HepG2 (cell line): Measurements from ENCODE around the gene TRIM28. TPM values are rescaled to one million over a fixed set of nuclear protein-coding genes. Genes with fewer than 3 reads are reported as not detected.

Experiments used
- ARHGAP35 ChIP-seq: sonication (generic); formaldehyde crosslinking; IDR thresholded peaks from 2 replicates; pipeline ENCODE4 v1.9.0; 2022; ENCODE audit warnings: mild to moderate bottlenecking, inconsistent platforms, moderate library complexity, missing genetic modification reagents, borderline replicate concordance
- GLI4 ChIP-seq: sonication (generic); formaldehyde crosslinking; IDR thresholded peaks from 2 replicates; pipeline ENCODE4 v1.5.1; 2020; ENCODE audit warnings: missing genetic modification reagents, mild to moderate bottlenecking, moderate library complexity, borderline replicate concordance
- KLF13 ChIP-seq: sonication (generic); formaldehyde crosslinking; IDR thresholded peaks from 2 replicates; pipeline ENCODE4 v1.4.0; 2020; ENCODE audit warnings: mild to moderate bottlenecking, missing genetic modification reagents
- KLF15 ChIP-seq: sonication (generic); formaldehyde crosslinking; IDR thresholded peaks from 2 replicates; pipeline ENCODE4 v1.8.1; 2023; ENCODE audit warnings: borderline replicate concordance, mild to moderate bottlenecking, inconsistent platforms, missing genetic modification reagents, mixed read lengths
- ONECUT2 ChIP-seq: sonication (generic); formaldehyde crosslinking; IDR thresholded peaks from 2 replicates; pipeline ENCODE4 v1.4.0; 2020; ENCODE audit warnings: missing genetic modification reagents
- PCBP1 ChIP-seq: fragments of 200-400 bp; formaldehyde crosslinking; IDR thresholded peaks from 2 replicates; pipeline ENCODE4 v1.6.1; 2017; ENCODE audit warnings: mild to moderate bottlenecking, low read depth, low read length, borderline replicate concordance
- PITX1 ChIP-seq: sonication (generic); formaldehyde crosslinking; IDR thresholded peaks from 2 replicates; pipeline ENCODE4 v1.5.1; 2020; ENCODE audit warnings: mild to moderate bottlenecking, missing genetic modification reagents
- SMAD9 ChIP-seq: sonication (generic); formaldehyde crosslinking; IDR thresholded peaks from 2 replicates; pipeline ENCODE4 v1.5.1; 2020; ENCODE audit warnings: mild to moderate bottlenecking, missing genetic modification reagents
- SP140L ChIP-seq: sonication (generic); formaldehyde crosslinking; IDR thresholded peaks from 2 replicates; pipeline ENCODE4 v1.4.0; 2020; ENCODE audit warnings: missing genetic modification reagents, borderline replicate concordance
- THAP11 ChIP-seq: IDR thresholded peaks from 2 replicates; pipeline ENCODE4 v1.6.1; 2016; ENCODE audit warnings: missing biosample characterization, missing genetic modification reagents
- ZNF530 ChIP-seq: sonication (generic); formaldehyde crosslinking; IDR thresholded peaks from 2 replicates; pipeline ENCODE4 v1.5.0; 2020; ENCODE audit warnings: low read depth, mild to moderate bottlenecking, missing genetic modification reagents
- ZNF546 ChIP-seq: sonication (generic); formaldehyde crosslinking; conservative IDR thresholded peaks from 2 replicates; pipeline ENCODE4 v1.8.1; 2023; ENCODE audit warnings: mild to moderate bottlenecking, missing genetic modification reagents
- ZNF569 ChIP-seq: sonication (generic); formaldehyde crosslinking; IDR thresholded peaks from 2 replicates; pipeline ENCODE4 v1.5.0; 2020; ENCODE audit warnings: mild to moderate bottlenecking, missing genetic modification reagents, moderate library complexity, borderline replicate concordance
- ZNF629 ChIP-seq: sonication (generic); formaldehyde crosslinking; conservative IDR thresholded peaks from 2 replicates; pipeline ENCODE4 v1.5.0; 2020; ENCODE audit warnings: missing genetic modification reagents
- ZNF850 ChIP-seq: sonication (generic); formaldehyde crosslinking; conservative IDR thresholded peaks from 2 replicates; pipeline ENCODE4 v1.9.0; 2021; ENCODE audit warnings: mild to moderate bottlenecking, missing genetic modification reagents
- polyA plus RNA-seq, 8 experiments: library from polyadenylated mRNA; depleted of rRNA in 3 of 8; stranded (reverse) in 7 of 8; unstranded in 1 of 8; fragments of >200 nt; fragmentation: Illumina TruSeq in 4 of 8; extraction: Trizol in 4 of 8; gene quantifications; 2 replicates each; pipeline versions ENCODE4 v1.2.1 to v1.2.3, GENCODE V29; 2011 to 2016; ENCODE audit warnings: low read depth in 4 of 8, missing spikeins in 1 of 8, mixed read lengths in 1 of 8; ENCODE audit not compliant: insufficient read depth in 1 of 8
- total RNA-seq, 5 experiments: library from RNA; depleted of rRNA; stranded (reverse); fragments of >200 nt; fragmentation: Illumina TruSeq; extraction: Trizol; gene quantifications; 2 replicates each; pipeline ENCODE4 v1.2.3, GENCODE V29; 2016; ENCODE audit warnings: low read depth in 1 of 5
- TF ChIP-seq, protein P1 (sequence below): sonication (generic); formaldehyde crosslinking; IDR thresholded peaks from 2 replicates; pipeline ENCODE4 v1.4.0; 2020; ENCODE audit warnings: mild to moderate bottlenecking, missing genetic modification reagents, borderline replicate concordance
- TF ChIP-seq, protein P2 (sequence below): sonication (generic); formaldehyde crosslinking; IDR thresholded peaks from 2 replicates; pipeline ENCODE4 v1.5.0; 2020; ENCODE audit warnings: missing genetic modification reagents
- TF ChIP-seq, protein P3 (sequence below): sonication (generic); formaldehyde crosslinking; IDR thresholded peaks from 2 replicates; pipeline ENCODE4 v1.9.0; 2022; ENCODE audit warnings: low read depth, missing genetic modification reagents
- TF ChIP-seq, protein P4 (sequence below): sonication (generic); formaldehyde crosslinking; IDR thresholded peaks from 2 replicates; pipeline ENCODE4 v1.4.0; 2020; ENCODE audit warnings: mild to moderate bottlenecking, missing genetic modification reagents

The TRIM28 gene
- total and polyA plus RNA-seq, 2 of the 13 experiments (the other 11 are each of a cell fraction or from before 2014, with no cell fraction given): 361 to 439 TPM

DNA sequence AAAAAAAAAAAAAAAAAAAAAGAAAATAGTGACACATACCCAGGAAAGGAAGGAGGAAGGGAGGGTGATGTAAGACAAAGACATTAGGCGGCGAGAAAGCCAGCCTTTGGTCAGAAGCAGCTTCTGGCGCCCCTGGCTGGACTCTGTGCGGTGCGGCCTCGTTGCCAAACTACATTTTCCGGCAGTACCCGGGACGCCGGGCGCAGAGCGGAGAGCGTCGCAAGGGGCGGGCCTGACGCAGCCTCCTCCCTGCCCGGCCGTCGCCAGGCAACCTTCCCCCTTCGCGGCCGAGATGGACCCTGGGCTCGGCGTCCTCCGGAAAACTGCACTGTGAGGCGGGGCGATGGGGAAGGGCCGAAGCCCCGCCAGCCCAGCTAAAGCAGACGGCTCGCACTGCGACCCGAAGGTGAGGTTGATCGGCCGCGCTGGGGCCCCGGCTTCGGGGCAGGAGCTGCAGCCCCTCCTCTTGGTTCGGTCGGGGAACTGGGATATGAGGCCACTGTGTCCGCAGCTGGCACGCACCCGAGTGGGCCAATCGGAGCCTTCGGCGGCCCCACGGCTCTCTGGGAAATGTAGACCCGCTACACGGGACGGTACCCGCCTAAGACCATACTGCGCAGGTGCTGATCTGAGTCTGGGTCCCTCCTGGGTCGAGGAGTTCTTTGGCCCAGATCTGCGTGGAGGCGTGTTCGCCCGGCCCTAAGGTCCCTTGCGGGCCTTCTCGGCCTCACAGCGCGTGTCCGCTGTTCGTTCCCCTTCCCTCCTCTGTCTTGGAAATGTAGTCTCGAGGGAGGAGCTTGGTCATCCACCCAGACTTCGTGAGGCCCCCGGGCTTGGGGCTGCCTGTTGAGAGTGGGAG is 31.5 kb downstream of the TRIM28 start (continued):
- TF ChIP-seq, protein P1, sequence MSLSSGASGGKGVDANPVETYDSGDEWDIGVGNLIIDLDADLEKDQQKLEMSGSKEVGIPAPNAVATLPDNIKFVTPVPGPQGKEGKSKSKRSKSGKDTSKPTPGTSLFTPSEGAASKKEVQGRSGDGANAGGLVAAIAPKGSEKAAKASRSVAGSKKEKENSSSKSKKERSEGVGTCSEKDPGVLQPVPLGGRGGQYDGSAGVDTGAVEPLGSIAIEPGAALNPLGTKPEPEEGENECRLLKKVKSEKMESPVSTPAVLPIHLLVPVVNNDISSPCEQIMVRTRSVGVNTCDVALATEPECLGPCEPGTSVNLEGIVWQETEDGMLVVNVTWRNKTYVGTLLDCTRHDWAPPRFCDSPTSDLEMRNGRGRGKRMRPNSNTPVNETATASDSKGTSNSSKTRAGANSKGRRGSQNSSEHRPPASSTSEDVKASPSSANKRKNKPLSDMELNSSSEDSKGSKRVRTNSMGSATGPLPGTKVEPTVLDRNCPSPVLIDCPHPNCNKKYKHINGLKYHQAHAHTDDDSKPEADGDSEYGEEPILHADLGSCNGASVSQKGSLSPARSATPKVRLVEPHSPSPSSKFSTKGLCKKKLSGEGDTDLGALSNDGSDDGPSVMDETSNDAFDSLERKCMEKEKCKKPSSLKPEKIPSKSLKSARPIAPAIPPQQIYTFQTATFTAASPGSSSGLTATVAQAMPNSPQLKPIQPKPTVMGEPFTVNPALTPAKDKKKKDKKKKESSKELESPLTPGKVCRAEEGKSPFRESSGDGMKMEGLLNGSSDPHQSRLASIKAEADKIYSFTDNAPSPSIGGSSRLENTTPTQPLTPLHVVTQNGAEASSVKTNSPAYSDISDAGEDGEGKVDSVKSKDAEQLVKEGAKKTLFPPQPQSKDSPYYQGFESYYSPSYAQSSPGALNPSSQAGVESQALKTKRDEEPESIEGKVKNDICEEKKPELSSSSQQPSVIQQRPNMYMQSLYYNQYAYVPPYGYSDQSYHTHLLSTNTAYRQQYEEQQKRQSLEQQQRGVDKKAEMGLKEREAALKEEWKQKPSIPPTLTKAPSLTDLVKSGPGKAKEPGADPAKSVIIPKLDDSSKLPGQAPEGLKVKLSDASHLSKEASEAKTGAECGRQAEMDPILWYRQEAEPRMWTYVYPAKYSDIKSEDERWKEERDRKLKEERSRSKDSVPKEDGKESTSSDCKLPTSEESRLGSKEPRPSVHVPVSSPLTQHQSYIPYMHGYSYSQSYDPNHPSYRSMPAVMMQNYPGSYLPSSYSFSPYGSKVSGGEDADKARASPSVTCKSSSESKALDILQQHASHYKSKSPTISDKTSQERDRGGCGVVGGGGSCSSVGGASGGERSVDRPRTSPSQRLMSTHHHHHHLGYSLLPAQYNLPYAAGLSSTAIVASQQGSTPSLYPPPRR (CRISPR knock-in tag): no peak
- peak; percentile 97 for TF ChIP-seq THAP11 (CRISPR knock-in tag)
- no peak for TF ChIP-seq GLI4 (CRISPR knock-in tag)
- TF ChIP-seq ZNF546 (CRISPR knock-in tag): no peak
- TF ChIP-seq SMAD9 (CRISPR knock-in tag): peak; percentile 87; the same call in 1 of the 2 replicates
- TF ChIP-seq, protein P2, sequence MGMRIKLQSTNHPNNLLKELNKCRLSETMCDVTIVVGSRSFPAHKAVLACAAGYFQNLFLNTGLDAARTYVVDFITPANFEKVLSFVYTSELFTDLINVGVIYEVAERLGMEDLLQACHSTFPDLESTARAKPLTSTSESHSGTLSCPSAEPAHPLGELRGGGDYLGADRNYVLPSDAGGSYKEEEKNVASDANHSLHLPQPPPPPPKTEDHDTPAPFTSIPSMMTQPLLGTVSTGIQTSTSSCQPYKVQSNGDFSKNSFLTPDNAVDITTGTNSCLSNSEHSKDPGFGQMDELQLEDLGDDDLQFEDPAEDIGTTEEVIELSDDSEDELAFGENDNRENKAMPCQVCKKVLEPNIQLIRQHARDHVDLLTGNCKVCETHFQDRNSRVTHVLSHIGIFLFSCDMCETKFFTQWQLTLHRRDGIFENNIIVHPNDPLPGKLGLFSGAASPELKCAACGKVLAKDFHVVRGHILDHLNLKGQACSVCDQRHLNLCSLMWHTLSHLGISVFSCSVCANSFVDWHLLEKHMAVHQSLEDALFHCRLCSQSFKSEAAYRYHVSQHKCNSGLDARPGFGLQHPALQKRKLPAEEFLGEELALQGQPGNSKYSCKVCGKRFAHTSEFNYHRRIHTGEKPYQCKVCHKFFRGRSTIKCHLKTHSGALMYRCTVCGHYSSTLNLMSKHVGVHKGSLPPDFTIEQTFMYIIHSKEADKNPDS (CRISPR knock-in tag): 0 out of 2 replicates have a peak, but pooled peaks have one; percentile 38
- 0 out of 2 replicates have a peak, but pooled peaks have one; percentile 58 for TF ChIP-seq ARHGAP35 (CRISPR knock-in tag)
- no peak for TF ChIP-seq ZNF569
- no peak for TF ChIP-seq ZNF850 (CRISPR knock-in tag)
- TF ChIP-seq, protein P3, sequence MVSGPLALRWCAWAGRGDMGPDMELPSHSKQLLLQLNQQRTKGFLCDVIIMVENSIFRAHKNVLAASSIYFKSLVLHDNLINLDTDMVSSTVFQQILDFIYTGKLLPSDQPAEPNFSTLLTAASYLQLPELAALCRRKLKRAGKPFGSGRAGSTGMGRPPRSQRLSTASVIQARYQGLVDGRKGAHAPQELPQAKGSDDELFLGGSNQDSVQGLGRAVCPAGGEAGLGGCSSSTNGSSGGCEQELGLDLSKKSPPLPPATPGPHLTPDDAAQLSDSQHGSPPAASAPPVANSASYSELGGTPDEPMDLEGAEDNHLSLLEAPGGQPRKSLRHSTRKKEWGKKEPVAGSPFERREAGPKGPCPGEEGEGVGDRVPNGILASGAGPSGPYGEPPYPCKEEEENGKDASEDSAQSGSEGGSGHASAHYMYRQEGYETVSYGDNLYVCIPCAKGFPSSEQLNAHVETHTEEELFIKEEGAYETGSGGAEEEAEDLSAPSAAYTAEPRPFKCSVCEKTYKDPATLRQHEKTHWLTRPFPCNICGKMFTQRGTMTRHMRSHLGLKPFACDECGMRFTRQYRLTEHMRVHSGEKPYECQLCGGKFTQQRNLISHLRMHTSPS (CRISPR knock-in tag): no peak
- no peak for TF ChIP-seq ONECUT2
- no peak for TF ChIP-seq KLF13 (CRISPR knock-in tag)
- 0 out of 2 replicates have a peak, but pooled peaks have one; percentile 54 for TF ChIP-seq ZNF629 (CRISPR knock-in tag)
- peak; percentile 52; the same call in 1 of the 2 replicates for TF ChIP-seq PITX1 (CRISPR knock-in tag)
- TF ChIP-seq, protein P4, sequence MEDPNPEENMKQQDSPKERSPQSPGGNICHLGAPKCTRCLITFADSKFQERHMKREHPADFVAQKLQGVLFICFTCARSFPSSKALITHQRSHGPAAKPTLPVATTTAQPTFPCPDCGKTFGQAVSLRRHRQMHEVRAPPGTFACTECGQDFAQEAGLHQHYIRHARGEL: 0 out of 2 replicates have a peak, but pooled peaks have one; percentile 48
- TF ChIP-seq PCBP1: no peak
- no peak for TF ChIP-seq SP140L (CRISPR knock-in tag)
- 0 out of 2 replicates have a peak, but pooled peaks have one; percentile 59 for TF ChIP-seq KLF15
- 0 out of 2 replicates have a peak, but pooled peaks have one; percentile 22 for TF ChIP-seq ZNF530 (CRISPR knock-in tag)
